ENCODE data around the gene HOXD12.

Gene HOXD12

GRCh38 chr2:176099728-176100546 lies at the start of gene HOXD12:
Gene HOXD12, plus strand, starts transcription at chr2:176099795. Its CDS starts 7 bp downstream, at chr2:176099802.
- no peak for DNase-seq (ENCODE audit: low read depth)

GRCh38 chr2:176056406-176056805 lies 43.2 kb upstream of the HOXD12 start:
- DNase-seq (ENCODE audit: low read depth) = no peak

- DNase-seq (ENCODE audit: low read depth) = no peak
These were observed 35.6 kb upstream of the HOXD12 start for GRCh38 chr2:176063958-176064357.

GRCh38 chr2:176066645-176067588 lies 32.7 kb upstream of the HOXD12 start:
- no peak for DNase-seq (ENCODE audit: low read depth)

GRCh38 chr2:176067589-176068418 lies 31.8 kb upstream of the HOXD12 start:
- DNase-seq (ENCODE audit: low read depth) = no peak

GRCh38 chr2:176068419-176068832 lies 31.2 kb upstream of the HOXD12 start:
- DNase-seq (ENCODE audit: low read depth) = no peak

- no peak for DNase-seq (ENCODE audit: low read depth)
These were observed 28.0 kb upstream of the HOXD12 start for GRCh38 chr2:176071330-176072291.

GRCh38 chr2:176072292-176072669 lies 27.3 kb upstream of the HOXD12 start:
- no peak for DNase-seq (ENCODE audit: low read depth)

- no peak for DNase-seq (ENCODE audit: low read depth)
These were observed 26.4 kb upstream of the HOXD12 start for GRCh38 chr2:176072951-176073904.

- DNase-seq (ENCODE audit: low read depth) = no peak
These were observed 24.6 kb upstream of the HOXD12 start for GRCh38 chr2:176074919-176075425.

- no peak for DNase-seq (ENCODE audit: low read depth)
These were observed 24.1 kb upstream of the HOXD12 start for GRCh38 chr2:176075481-176075880.

- no peak for DNase-seq (ENCODE audit: low read depth)
These were observed 23.5 kb upstream of the HOXD12 start for GRCh38 chr2:176076063-176076462.

- no peak for DNase-seq (ENCODE audit: low read depth)
These were observed 22.8 kb upstream of the HOXD12 start for GRCh38 chr2:176076796-176077195.

GRCh38 chr2:176078541-176079284 lies 20.9 kb upstream of the HOXD12 start:
- DNase-seq (ENCODE audit: low read depth) = no peak

GRCh38 chr2:176079285-176079830 lies 20.2 kb upstream of the HOXD12 start:
- DNase-seq (ENCODE audit: low read depth) = no peak

- DNase-seq (ENCODE audit: low read depth) = no peak
These were observed 19.6 kb upstream of the HOXD12 start for GRCh38 chr2:176079831-176080539.

GRCh38 chr2:176080540-176081375 lies 18.8 kb upstream of the HOXD12 start:
- DNase-seq (ENCODE audit: low read depth) = no peak
